ENCODE data around the gene INTS13. TPM values are rescaled to one million over a fixed set of nuclear protein-coding genes. Genes with fewer than 3 reads are reported as not detected.
"Not testable (repeated sequence)": the region's sequence is repeated elsewhere in the genome, so short reads cannot be mapped to it uniquely, and the experiment has no call there.

The INTS13 gene
- total RNA-seq, 1 donor from 2014 or later, result 23.0 TPM

DNA sequence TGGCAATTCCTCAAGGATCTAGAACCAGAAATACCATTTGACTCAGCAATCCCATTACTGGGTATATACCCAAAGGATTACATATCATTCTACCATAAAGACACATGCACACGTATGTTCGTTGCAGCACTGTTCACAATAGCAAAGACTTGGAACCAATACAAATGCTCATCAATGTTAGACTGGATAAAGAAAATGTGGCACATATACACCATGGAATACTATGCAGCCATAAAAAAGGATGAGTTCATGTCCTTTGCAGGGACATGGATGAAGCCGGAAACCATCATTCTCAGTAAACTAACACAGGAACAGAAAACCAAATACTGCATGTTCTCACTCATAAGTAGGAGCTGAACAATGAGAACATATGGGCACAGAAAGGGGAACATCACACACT lies 34.4 kb downstream of the INTS13 start:
- not testable (repeated sequence) for H3K4me1 ChIP-seq (ENCODE audit: control insufficient read depth in 3 of 3, insufficient read depth in 3 of 3, low read length in 3 of 3); H3K9me3 ChIP-seq (ENCODE audit: control insufficient read depth in 3 of 3, low read length in 3 of 3); H3K27ac ChIP-seq (ENCODE audit: low read depth, low read length); H3K36me3 ChIP-seq (ENCODE audit: control insufficient read depth in 3 of 3, insufficient read depth in 3 of 3, low read length in 3 of 3); H3K9ac ChIP-seq (ENCODE audit: low read depth in 1 of 3, low read length in 3 of 3); H3K27me3 ChIP-seq (ENCODE audit: control insufficient read depth in 3 of 3, insufficient read depth in 3 of 3, low read length in 3 of 3); H3K4me3 ChIP-seq (ENCODE audit: low read length in 3 of 3)

DNA sequence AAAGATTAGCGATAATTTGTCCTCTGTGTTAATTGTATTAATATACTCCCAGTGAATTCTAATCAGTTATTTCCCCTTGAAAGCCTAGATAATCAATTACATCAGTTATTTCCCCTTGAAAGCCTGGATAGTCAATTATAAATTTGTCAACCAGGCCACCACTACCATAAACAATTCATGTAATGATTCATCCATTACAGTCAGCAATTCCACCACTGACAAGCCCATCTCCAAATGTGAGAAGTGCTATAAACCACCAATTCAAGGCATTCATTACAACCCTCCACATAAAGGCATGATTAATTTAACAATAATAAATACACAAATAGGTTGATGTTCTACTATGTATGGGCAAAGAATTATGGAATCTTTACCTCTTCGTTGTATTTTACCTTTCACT lies 40.9 kb downstream of the INTS13 start:
- Histone ChIP-seq H3K9me3 (ENCODE audit: control insufficient read depth in 3 of 3, low read length in 3 of 3) (no peaks in the 10 kb centered on the region), H3K4me1 (ENCODE audit: control insufficient read depth in 3 of 3, insufficient read depth in 3 of 3, low read length in 3 of 3) (no peaks in the 10 kb centered on the region), H3K9ac (ENCODE audit: low read depth in 1 of 3, low read length in 3 of 3) (no peak overlapping the region), H3K27me3 (ENCODE audit: control insufficient read depth in 3 of 3, insufficient read depth in 3 of 3, low read length in 3 of 3) (no peaks in the 10 kb centered on the region), H3K4me3 (ENCODE audit: low read length in 3 of 3) (no peak overlapping the region), H3K27ac (ENCODE audit: low read depth, low read length) (no peak overlapping the region), H3K36me3 (ENCODE audit: control insufficient read depth in 3 of 3, insufficient read depth in 3 of 3, low read length in 3 of 3) (no peaks in the 10 kb centered on the region)

GRCh38 chr12:26895672-26896071 lies 42.1 kb downstream of the INTS13 start:
- Histone ChIP-seq H3K36me3 (ENCODE audit: control insufficient read depth in 3 of 3, insufficient read depth in 3 of 3, low read length in 3 of 3) (no peaks in the 10 kb centered on the region), H3K27me3 (ENCODE audit: control insufficient read depth in 3 of 3, insufficient read depth in 3 of 3, low read length in 3 of 3) (no peaks in the 10 kb centered on the region), H3K9ac (ENCODE audit: low read depth in 1 of 3, low read length in 3 of 3) (no peak overlapping the region)

DNA sequence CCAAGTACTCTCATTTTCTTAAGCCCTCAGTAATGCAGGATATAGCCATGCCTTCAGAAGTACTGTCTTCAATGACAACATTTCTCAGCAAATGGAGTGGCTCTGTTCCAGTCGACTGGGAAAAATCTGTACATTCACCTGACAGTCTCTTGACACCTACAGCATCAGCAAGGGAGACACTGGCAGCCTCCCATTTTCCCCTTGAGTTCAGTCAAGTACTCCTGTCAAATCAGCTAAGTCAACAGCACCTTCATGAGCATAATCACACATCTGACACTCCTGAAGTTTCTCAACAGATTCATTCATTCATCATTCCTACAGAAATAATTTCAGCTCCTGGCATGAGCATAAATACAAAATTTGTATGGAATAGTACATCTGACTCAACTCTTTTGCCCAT lies 46.1 kb downstream of the INTS13 start:
- Histone ChIP-seq H3K36me3 (ENCODE audit: control insufficient read depth in 3 of 3, insufficient read depth in 3 of 3, low read length in 3 of 3) (no peaks in the 10 kb centered on the region), H3K4me1 (ENCODE audit: control insufficient read depth in 3 of 3, insufficient read depth in 3 of 3, low read length in 3 of 3) (no peaks in the 10 kb centered on the region)

More at GRCh38 chr12:26895672-26896071, 42.1 kb downstream of the INTS13 start:
- H3K4me3 ChIP-seq (ENCODE audit: low read length in 3 of 3), result no peak overlapping the region
- no peaks in the 10 kb centered on the region for H3K9me3 ChIP-seq (ENCODE audit: control insufficient read depth in 3 of 3, low read length in 3 of 3)
- H3K4me1 ChIP-seq (ENCODE audit: control insufficient read depth in 3 of 3, insufficient read depth in 3 of 3, low read length in 3 of 3), result no peaks in the 10 kb centered on the region
- H3K27ac ChIP-seq (ENCODE audit: low read depth, low read length), result no peak overlapping the region

DNA sequence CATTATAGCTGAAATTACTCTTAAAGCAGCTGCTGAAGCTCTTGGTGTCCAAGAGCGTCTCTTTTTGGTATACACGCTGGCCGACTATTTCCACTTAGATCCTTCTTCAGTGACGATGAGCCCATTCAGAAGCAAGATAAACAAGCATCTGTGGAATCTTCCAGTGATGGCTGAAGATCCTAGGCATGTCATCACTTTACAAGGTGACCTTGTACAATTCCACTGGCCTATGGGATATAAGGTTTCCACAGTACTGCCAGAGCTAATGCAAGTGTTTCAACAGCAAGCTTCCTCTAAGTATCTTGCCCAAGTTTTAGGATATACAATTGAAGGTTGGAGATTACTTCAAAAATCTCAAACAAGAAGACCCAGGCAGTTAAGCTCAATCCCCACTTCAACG lies 47.0 kb downstream of the INTS13 start:
- Histone ChIP-seq H3K9ac (ENCODE audit: low read depth in 1 of 3, low read length in 3 of 3) (no peak overlapping the region), H3K27ac (ENCODE audit: low read depth, low read length) (no peak overlapping the region), H3K36me3 (ENCODE audit: control insufficient read depth in 3 of 3, insufficient read depth in 3 of 3, low read length in 3 of 3) (no peaks in the 10 kb centered on the region), H3K4me3 (ENCODE audit: low read length in 3 of 3) (no peak overlapping the region), H3K9me3 (ENCODE audit: control insufficient read depth in 3 of 3, low read length in 3 of 3) (no peaks in the 10 kb centered on the region), H3K4me1 (ENCODE audit: control insufficient read depth in 3 of 3, insufficient read depth in 3 of 3, low read length in 3 of 3) (no peaks in the 10 kb centered on the region), H3K27me3 (ENCODE audit: control insufficient read depth in 3 of 3, insufficient read depth in 3 of 3, low read length in 3 of 3) (no peaks in the 10 kb centered on the region)

More for the DNA sequence above, 46.1 kb downstream of the INTS13 start:
- Histone ChIP-seq H3K27me3 (ENCODE audit: control insufficient read depth in 3 of 3, insufficient read depth in 3 of 3, low read length in 3 of 3) (no peaks in the 10 kb centered on the region), H3K27ac (ENCODE audit: low read depth, low read length) (no peak overlapping the region), H3K4me3 (ENCODE audit: low read length in 3 of 3) (no peak overlapping the region), H3K9me3 (ENCODE audit: control insufficient read depth in 3 of 3, low read length in 3 of 3) (no peaks in the 10 kb centered on the region), H3K9ac (ENCODE audit: low read depth in 1 of 3, low read length in 3 of 3) (no peak overlapping the region)

DNA sequence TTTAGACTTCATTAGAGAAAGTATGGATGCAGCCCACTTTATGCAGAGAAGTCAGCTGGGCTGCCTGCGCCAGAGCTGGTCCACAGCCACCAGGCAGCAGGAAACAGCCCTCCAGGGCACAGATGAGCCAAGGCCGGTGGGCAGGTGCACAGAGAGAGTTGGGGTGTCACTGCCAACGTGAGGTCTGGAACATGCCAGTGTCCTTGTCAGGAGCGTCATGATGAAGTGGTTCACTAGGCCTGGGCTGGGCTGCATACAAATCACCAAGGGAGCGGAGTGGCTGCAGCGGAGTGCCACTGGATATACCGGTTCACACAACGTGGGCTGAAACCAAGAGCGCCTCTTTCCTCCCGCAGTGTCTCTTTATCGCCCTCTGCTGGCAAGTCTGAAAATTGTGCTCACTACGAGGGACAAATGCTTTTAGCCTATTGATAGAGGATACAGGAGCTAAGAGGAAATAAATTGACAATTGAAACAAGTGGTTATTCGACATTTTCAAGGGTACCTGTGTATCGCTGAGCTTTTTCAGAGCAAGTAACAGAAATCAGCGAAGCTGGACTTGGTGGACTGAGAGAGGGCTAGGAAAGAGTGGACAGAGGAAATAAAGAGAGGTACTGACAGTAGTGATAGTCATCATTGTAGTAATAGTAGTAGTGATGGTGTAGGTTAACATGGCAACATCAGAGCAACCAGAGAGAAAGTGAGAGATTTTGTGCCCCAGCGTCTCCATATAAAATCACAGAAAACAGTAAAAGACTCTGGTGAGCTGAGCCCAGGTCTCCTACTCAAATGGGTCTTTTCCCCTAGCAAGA lies 52.8 kb downstream of the INTS13 start:
- H3K27ac ChIP-seq (ENCODE audit: low read depth, low read length), result no peak overlapping the region
- H3K9me3 ChIP-seq (ENCODE audit: control insufficient read depth in 3 of 3, low read length in 3 of 3), result no peaks in the 10 kb centered on the region
- H3K4me3 ChIP-seq (ENCODE audit: low read length in 3 of 3), result peak overlapping the region; percentile 49 to 58 (median 52)
- H3K27me3 ChIP-seq (ENCODE audit: control insufficient read depth in 3 of 3, insufficient read depth in 3 of 3, low read length in 3 of 3), result no peaks in the 10 kb centered on the region
- H3K4me1 ChIP-seq (ENCODE audit: control insufficient read depth in 3 of 3, insufficient read depth in 3 of 3, low read length in 3 of 3), result peaks cover 3 to 6% (median 3%) of the 10 kb centered on the region in 3 donors
- H3K36me3 ChIP-seq (ENCODE audit: control insufficient read depth in 3 of 3, insufficient read depth in 3 of 3, low read length in 3 of 3), result no peaks in the 10 kb centered on the region
- peak overlapping the region in 1 of 3 donors; percentile 69 for H3K9ac ChIP-seq (ENCODE audit: low read depth in 1 of 3, low read length in 3 of 3)

DNA sequence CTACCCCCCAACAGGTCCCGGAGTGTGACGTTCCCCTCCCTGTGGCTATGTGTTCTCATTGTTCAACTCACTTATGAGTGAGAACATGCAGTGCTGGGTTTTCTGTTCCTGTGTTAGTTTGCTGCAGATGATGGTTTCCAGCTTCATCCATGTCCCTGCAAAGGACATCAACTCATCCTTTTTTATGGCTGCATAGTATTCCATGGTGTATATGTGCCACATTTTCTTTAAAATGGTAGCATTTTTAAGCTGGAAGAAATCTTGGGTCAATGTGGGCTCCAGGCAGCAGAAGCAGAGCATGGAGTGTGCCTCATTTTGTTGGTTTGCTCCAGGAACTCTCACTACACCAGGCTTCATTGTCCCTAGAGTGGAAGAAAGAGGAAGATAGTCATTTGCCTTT lies 57.2 kb downstream of the INTS13 start:
- H3K4me3 ChIP-seq (ENCODE audit: low read length in 3 of 3), result no peak overlapping the region
- H3K4me1 ChIP-seq (ENCODE audit: control insufficient read depth in 3 of 3, insufficient read depth in 3 of 3, low read length in 3 of 3), result peaks cover 14 to 18% (median 15%) of the 10 kb centered on the region in 3 donors
- H3K27me3 ChIP-seq (ENCODE audit: control insufficient read depth in 3 of 3, insufficient read depth in 3 of 3, low read length in 3 of 3), result no peaks in the 10 kb centered on the region

DNA sequence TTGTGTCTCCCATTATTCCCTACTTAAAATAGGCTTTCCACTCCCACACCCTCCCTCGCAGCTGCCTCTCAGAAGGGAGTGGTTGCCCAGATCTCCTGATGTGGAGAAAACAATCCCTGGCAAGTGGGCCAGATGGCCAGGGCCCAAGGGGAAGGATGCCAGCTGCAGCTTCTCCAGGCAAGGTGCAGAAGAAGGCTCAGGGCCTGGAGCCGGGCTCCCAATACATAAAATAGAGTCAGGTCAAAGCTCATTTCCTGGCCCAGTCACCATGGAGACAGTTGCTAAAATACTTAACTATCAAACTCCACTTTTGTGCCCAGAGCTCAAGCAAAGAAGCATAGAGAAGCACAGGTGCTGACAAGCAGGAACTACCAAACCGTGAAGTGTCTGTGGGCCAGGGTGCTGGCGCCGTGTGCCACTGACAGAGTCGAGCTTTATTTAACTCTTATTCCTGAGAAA lies 59.1 kb downstream of the INTS13 start:
- Histone ChIP-seq H3K27ac (ENCODE audit: low read depth, low read length) (peak overlapping the region; percentile 82), H3K36me3 (ENCODE audit: control insufficient read depth in 3 of 3, insufficient read depth in 3 of 3, low read length in 3 of 3) (no peaks in the 10 kb centered on the region), H3K9ac (ENCODE audit: low read depth in 1 of 3, low read length in 3 of 3) (peak overlapping the region in 2 of 3 donors; percentile 5 to 38)

More for the DNA sequence above, 57.2 kb downstream of the INTS13 start:
- Histone ChIP-seq H3K36me3 (ENCODE audit: control insufficient read depth in 3 of 3, insufficient read depth in 3 of 3, low read length in 3 of 3) (no peaks in the 10 kb centered on the region), H3K9ac (ENCODE audit: low read depth in 1 of 3, low read length in 3 of 3) (no peak overlapping the region), H3K27ac (ENCODE audit: low read depth, low read length) (no peak overlapping the region), H3K9me3 (ENCODE audit: control insufficient read depth in 3 of 3, low read length in 3 of 3) (no peaks in the 10 kb centered on the region)

DNA sequence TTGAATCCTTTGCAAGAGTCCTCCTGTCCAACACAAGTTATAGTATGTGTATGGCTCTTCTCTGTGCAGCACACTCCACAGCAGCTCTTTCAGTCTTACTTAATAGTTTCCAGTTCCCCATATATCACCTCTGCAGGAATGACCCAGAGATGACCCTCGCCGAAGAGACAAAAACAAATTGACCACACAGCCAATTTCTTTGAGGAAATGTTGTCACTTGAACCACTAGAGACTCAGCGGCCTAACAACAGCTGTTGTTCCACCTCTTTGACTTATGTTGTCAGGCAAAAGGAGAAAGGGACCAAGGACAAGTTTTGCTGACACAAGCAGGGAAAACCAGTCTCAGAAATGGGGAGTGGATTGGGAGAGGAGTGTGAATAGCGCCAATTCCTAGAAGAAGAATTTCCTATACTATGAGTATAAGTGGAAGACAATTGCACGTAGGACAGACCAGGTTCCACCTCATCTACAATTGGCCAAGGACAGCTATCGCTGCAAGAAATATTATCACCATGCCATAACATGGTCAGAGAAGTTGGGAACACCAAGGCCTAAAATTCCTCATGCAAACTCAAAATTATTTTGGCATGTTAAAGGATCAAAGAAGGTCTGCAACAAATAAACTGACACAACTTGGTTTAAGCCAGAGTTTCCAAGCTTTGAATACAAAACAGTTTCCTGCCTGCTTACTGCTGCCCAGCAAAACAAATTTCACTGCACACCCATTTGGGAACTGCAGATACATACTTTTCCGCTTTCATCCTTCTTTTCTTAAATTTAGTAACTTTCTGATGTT lies 63.1 kb downstream of the INTS13 start:
- Histone ChIP-seq H3K27ac (ENCODE audit: low read depth, low read length) (no peak overlapping the region), H3K4me3 (ENCODE audit: low read length in 3 of 3) (no peak overlapping the region), H3K36me3 (ENCODE audit: control insufficient read depth in 3 of 3, insufficient read depth in 3 of 3, low read length in 3 of 3) (no peaks in the 10 kb centered on the region), H3K27me3 (ENCODE audit: control insufficient read depth in 3 of 3, insufficient read depth in 3 of 3, low read length in 3 of 3) (no peaks in the 10 kb centered on the region), H3K9ac (ENCODE audit: low read depth in 1 of 3, low read length in 3 of 3) (no peak overlapping the region), H3K4me1 (ENCODE audit: control insufficient read depth in 3 of 3, insufficient read depth in 3 of 3, low read length in 3 of 3) (peaks cover 20 to 24% (median 20%) of the 10 kb centered on the region in 3 donors), H3K9me3 (ENCODE audit: control insufficient read depth in 3 of 3, low read length in 3 of 3) (no peaks in the 10 kb centered on the region)

More for the DNA sequence above, 59.1 kb downstream of the INTS13 start:
- H3K4me1 ChIP-seq (ENCODE audit: control insufficient read depth in 3 of 3, insufficient read depth in 3 of 3, low read length in 3 of 3), result peaks cover 11 to 12% (median 12%) of the 10 kb centered on the region in 3 donors
- peak overlapping the region in 1 of 3 donors; percentile 18 for H3K4me3 ChIP-seq (ENCODE audit: low read length in 3 of 3)
- H3K9me3 ChIP-seq (ENCODE audit: control insufficient read depth in 3 of 3, low read length in 3 of 3), result no peaks in the 10 kb centered on the region
- H3K27me3 ChIP-seq (ENCODE audit: control insufficient read depth in 3 of 3, insufficient read depth in 3 of 3, low read length in 3 of 3), result no peaks in the 10 kb centered on the region

DNA sequence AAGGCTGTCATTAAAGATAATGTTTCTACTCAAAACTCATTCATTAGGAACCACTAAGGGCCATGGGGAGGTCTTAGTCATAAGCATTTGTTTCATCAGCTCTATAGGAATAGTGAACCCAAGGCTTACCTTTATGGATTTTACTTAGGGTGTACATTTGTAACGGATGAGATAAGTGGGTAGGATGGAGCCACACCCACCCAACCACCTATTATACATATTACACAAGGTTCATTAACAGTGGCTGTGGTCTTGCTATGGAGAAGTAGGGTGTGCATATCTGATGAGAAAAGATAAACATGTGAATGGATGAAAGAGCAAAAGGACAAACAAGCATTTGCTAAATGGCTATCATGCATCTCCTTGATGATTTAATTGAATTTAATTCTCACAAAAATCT lies 65.2 kb downstream of the INTS13 start:
- no peak overlapping the region for H3K4me3 ChIP-seq (ENCODE audit: low read length in 3 of 3)
- no peaks in the 10 kb centered on the region for H3K9me3 ChIP-seq (ENCODE audit: control insufficient read depth in 3 of 3, low read length in 3 of 3)
- no peak overlapping the region for H3K9ac ChIP-seq (ENCODE audit: low read depth in 1 of 3, low read length in 3 of 3)
- no peaks in the 10 kb centered on the region for H3K36me3 ChIP-seq (ENCODE audit: control insufficient read depth in 3 of 3, insufficient read depth in 3 of 3, low read length in 3 of 3)
- peaks cover 9 to 12% (median 9%) of the 10 kb centered on the region in 3 donors for H3K4me1 ChIP-seq (ENCODE audit: control insufficient read depth in 3 of 3, insufficient read depth in 3 of 3, low read length in 3 of 3)
- H3K27me3 ChIP-seq (ENCODE audit: control insufficient read depth in 3 of 3, insufficient read depth in 3 of 3, low read length in 3 of 3), result no peaks in the 10 kb centered on the region
- no peak overlapping the region for H3K27ac ChIP-seq (ENCODE audit: low read depth, low read length)

All from skeletal muscle tissue (tissue), 4 donors.